A549 (cell line): ENCODE measurements around the gene MAD1L1. TPM values are rescaled to one million over a fixed set of nuclear protein-coding genes. Genes with fewer than 3 reads are reported as not detected.

Experiments
- ATAC-seq, 2 experiments: fragments of 200-7000 bp in 1 of 2; fragments of >200 bp in 1 of 2; cut with Nextera tagmentation in 1 of 2; cut with Tn5 transposase in 1 of 2; 3 replicates each; pipeline versions ENCODE4 v1.8.0 to v1.9.1; 2018 to 2020; ENCODE audit warnings: mild to moderate bottlenecking in 1 of 2, moderate library complexity in 1 of 2
- CTCF ChIA-PET: fragments of 300-600 bp; sonication (Branson Sonifier 250); formaldehyde crosslinking; extraction: SDS; loops from one replicate; lab custom pipeline; 2021; ENCODE audit warnings: antibody characterized with exemption, inconsistent platforms; lab: Yijun Ruan, JAX
- POLR2A ChIA-PET: fragments of 350-600 bp; formaldehyde crosslinking; extraction: SDS; loops from one replicate; lab custom pipeline; 2021; ENCODE audit warnings: antibody characterized with exemption, inconsistent platforms; lab: Yijun Ruan, JAX
- DNase-seq, 2 experiments: peaks; one replicate each; pipeline versions ENCODE4 v3.0.0 to v3.0.0-alpha.2; 2011 to 2016; ENCODE audit warnings: low read depth in 1 of 2, low spot score in 1 of 2
- FAIRE-seq: peaks from 2 replicates; lab custom pipeline; 2011; peaks lifted over from hg19 to GRCh38; lab: Jason Lieb, UNC
- H3K27ac ChIP-seq, 2 experiments: fragments of >200 bp; sonication (Bioruptor Twin); formaldehyde crosslinking; 3 replicates each; pipeline ENCODE4 v1.5.1; 2016 to 2017
- H3K4me1 ChIP-seq: fragments of >200 bp; sonication (Bioruptor Twin); formaldehyde crosslinking; 3 replicates; pipeline ENCODE4 v1.6.1; 2016
- H3K4me2 ChIP-seq: fragments of >200 bp; sonication (Bioruptor Twin); formaldehyde crosslinking; 3 replicates; pipeline ENCODE4 v1.6.1; 2016
- H3K4me3 ChIP-seq: fragments of >200 bp; sonication (Bioruptor Twin); formaldehyde crosslinking; 3 replicates; pipeline ENCODE4 v1.5.1; 2016
- H3K9me3 ChIP-seq: fragments of >200 bp; sonication (Bioruptor Twin); formaldehyde crosslinking; 3 replicates; pipeline ENCODE4 v1.6.1; 2016
- CBX2 ChIP-seq: fragments of 200-600 bp; sonication (generic); IDR thresholded peaks from 2 replicates; pipeline ENCODE4 v1.6.1; 2016; ENCODE audit warnings: low read depth, mild to moderate bottlenecking, borderline replicate concordance
- CHD4 ChIP-seq: fragments of 200-600 bp; sonication (generic); IDR thresholded peaks from 2 replicates; pipeline ENCODE4 v1.6.1; 2016; ENCODE audit warnings: antibody characterized with exemption, mild to moderate bottlenecking, borderline replicate concordance
- EP300 ChIP-seq, 2 experiments: fragments of >200 bp; sonication (Bioruptor Twin); formaldehyde crosslinking; IDR thresholded peaks; 2 replicates in 1 of 2; 3 replicates in 1 of 2; pipeline ENCODE4 v1.6.1; 2016 to 2017
- ESRRA ChIP-seq: fragments of 150-350 bp; IDR thresholded peaks from 2 replicates; pipeline ENCODE4 v1.6.1; 2014; ENCODE audit warnings: mild to moderate bottlenecking, low read length, borderline replicate concordance
- FOSL2 ChIP-seq, 2 experiments: fragments of 450-650 bp in 1 of 2; fragments of >200 bp in 1 of 2; sonication (Bioruptor Twin) in 1 of 2; formaldehyde crosslinking; IDR thresholded peaks; 2 replicates each; pipeline versions ENCODE4 v1.5.0 to v1.6.1; 2016 to 2020; ENCODE audit warnings: mild to moderate bottlenecking in 1 of 2, moderate library complexity in 1 of 2
- FOXS1 ChIP-seq: fragments of 250-450 bp; sonication (Bioruptor Pico); IDR thresholded peaks from 2 replicates; pipeline ENCODE4 v1.5.0; 2020; ENCODE audit warnings: mild to moderate bottlenecking, moderate library complexity
- GATA3 ChIP-seq: IDR thresholded peaks from 2 replicates; pipeline ENCODE4 v1.6.1; 2012; ENCODE audit warnings: borderline replicate concordance
- HDAC2 ChIP-seq: fragments of 200-600 bp; sonication (generic); IDR thresholded peaks from 2 replicates; pipeline ENCODE4 v1.6.1; 2016
- HEYL ChIP-seq: fragments of 250-450 bp; sonication (Bioruptor Pico); IDR thresholded peaks from 2 replicates; pipeline ENCODE4 v1.8.0; 2021; ENCODE audit warnings: mild to moderate bottlenecking, moderate library complexity
- HOXA7 ChIP-seq: fragments of 250-450 bp; sonication (Bioruptor Pico); IDR thresholded peaks from 2 replicates; pipeline ENCODE4 v1.5.0; 2020; ENCODE audit warnings: mild to moderate bottlenecking, moderate library complexity
- HOXB13 ChIP-seq: fragments of 250-450 bp; sonication (Bioruptor Pico); IDR thresholded peaks from 2 replicates; pipeline ENCODE4 v1.5.0; 2020; ENCODE audit warnings: low read depth, mild to moderate bottlenecking, moderate library complexity
- HOXB5 ChIP-seq: fragments of 250-450 bp; sonication (Bioruptor Pico); IDR thresholded peaks from 2 replicates; pipeline ENCODE4 v1.5.0; 2020; ENCODE audit warnings: mild to moderate bottlenecking, moderate library complexity
- JUNB ChIP-seq: fragments of >200 bp; sonication (Bioruptor Twin); formaldehyde crosslinking; IDR thresholded peaks from 2 replicates; pipeline ENCODE4 v1.6.1; 2016
- KDM1A ChIP-seq: fragments of 200-600 bp; sonication (generic); IDR thresholded peaks from 2 replicates; pipeline ENCODE4 v1.6.1; 2016; ENCODE audit warnings: low read depth, mild to moderate bottlenecking
- MAZ ChIP-seq: fragments of 150-350 bp; IDR thresholded peaks from 2 replicates; pipeline ENCODE4 v1.6.1; 2014; ENCODE audit warnings: antibody characterized with exemption, low read depth, low read length, borderline replicate concordance
- NFE2L2 ChIP-seq: fragments of 150-350 bp; conservative IDR thresholded peaks from 2 replicates; pipeline ENCODE4 v1.6.1; 2014; ENCODE audit warnings: low read length
- NPAS2 ChIP-seq: fragments of 250-450 bp; sonication (Bioruptor Pico); IDR thresholded peaks from 2 replicates; pipeline ENCODE4 v1.8.0; 2022; ENCODE audit warnings: mild to moderate bottlenecking, moderate library complexity, borderline replicate concordance
- NR3C1 ChIP-seq: fragments of >200 bp; sonication (Bioruptor Twin); formaldehyde crosslinking; IDR thresholded peaks from 3 replicates; pipeline ENCODE4 v1.6.1; 2017
- RCOR1 ChIP-seq: fragments of 150-350 bp; IDR thresholded peaks from 2 replicates; pipeline ENCODE4 v1.6.1; 2014; ENCODE audit warnings: antibody characterized with exemption, low read length, low read depth
- RFX5 ChIP-seq: fragments of 450-650 bp; IDR thresholded peaks from 2 replicates; pipeline ENCODE4 v1.7.1; 2014; ENCODE audit warnings: antibody characterized with exemption, mild to moderate bottlenecking, moderate library complexity
- RNF2 ChIP-seq: fragments of 200-600 bp; sonication (generic); IDR thresholded peaks from 2 replicates; pipeline ENCODE4 v1.6.1; 2016; ENCODE audit warnings: low read depth, mild to moderate bottlenecking, antibody characterized with exemption, moderate library complexity, borderline replicate concordance
- SREBF2 ChIP-seq: fragments of 450-650 bp; IDR thresholded peaks from 2 replicates; pipeline ENCODE4 v1.6.1; 2014; ENCODE audit warnings: mild to moderate bottlenecking, moderate library complexity
- TP53 ChIP-seq: fragments of 250-450 bp; sonication (Bioruptor Pico); IDR thresholded peaks from 2 replicates; pipeline ENCODE4 v1.5.0; 2021; ENCODE audit warnings: mild to moderate bottlenecking, moderate library complexity
- ZC3H11A ChIP-seq: fragments of 450-650 bp; IDR thresholded peaks from 2 replicates; pipeline ENCODE4 v1.6.1; 2014; ENCODE audit warnings: antibody characterized with exemption, mild to moderate bottlenecking
- ZNF302 ChIP-seq: fragments of 250-450 bp; sonication (Bioruptor Pico); IDR thresholded peaks from 2 replicates; pipeline ENCODE4 v1.9.0; 2021; ENCODE audit warnings: inconsistent platforms, mild to moderate bottlenecking, moderate library complexity
- WGBS: methylation state at CpG from one replicate; pipeline ENCODE4 v1.1.6; 2017; ENCODE audit errors: missing lambda C conversion rate; 5-methylcytosine and 5-hydroxymethylcytosine counted together
- polyA plus RNA-seq, 4 experiments: library from polyadenylated mRNA; depleted of rRNA in 3 of 4; stranded (reverse); fragments of >200 nt; fragmentation: RNase III in 1 of 4; extraction: RNeasy Plus Mini Kit Qiagen cat#74134 plus additional on column Dnase treatment in 1 of 4; gene quantifications; 2 replicates in 3 of 4; 3 replicates in 1 of 4; pipeline ENCODE4 v1.2.3, GENCODE V29; 2011 to 2017
- TF ChIP-seq, protein P1 (sequence below): IDR thresholded peaks from 2 replicates; pipeline ENCODE4 v1.6.1; 2012; ENCODE audit warnings: low read depth, borderline replicate concordance
- TF ChIP-seq, protein P2 (sequence below): fragments of 450-650 bp; IDR thresholded peaks from 2 replicates; pipeline ENCODE4 v1.6.1; 2014; ENCODE audit warnings: antibody characterized with exemption
- TF ChIP-seq, protein P3 (sequence below): fragments of >200 bp; sonication (Bioruptor Twin); formaldehyde crosslinking; IDR thresholded peaks from 2 replicates; pipeline ENCODE4 v1.6.1; 2016

MAD1L1 gene
- polyA plus RNA-seq, 2 of the 4 experiments (the other 2 are of a cell fraction): 13.6 to 16.6 TPM

DNA sequence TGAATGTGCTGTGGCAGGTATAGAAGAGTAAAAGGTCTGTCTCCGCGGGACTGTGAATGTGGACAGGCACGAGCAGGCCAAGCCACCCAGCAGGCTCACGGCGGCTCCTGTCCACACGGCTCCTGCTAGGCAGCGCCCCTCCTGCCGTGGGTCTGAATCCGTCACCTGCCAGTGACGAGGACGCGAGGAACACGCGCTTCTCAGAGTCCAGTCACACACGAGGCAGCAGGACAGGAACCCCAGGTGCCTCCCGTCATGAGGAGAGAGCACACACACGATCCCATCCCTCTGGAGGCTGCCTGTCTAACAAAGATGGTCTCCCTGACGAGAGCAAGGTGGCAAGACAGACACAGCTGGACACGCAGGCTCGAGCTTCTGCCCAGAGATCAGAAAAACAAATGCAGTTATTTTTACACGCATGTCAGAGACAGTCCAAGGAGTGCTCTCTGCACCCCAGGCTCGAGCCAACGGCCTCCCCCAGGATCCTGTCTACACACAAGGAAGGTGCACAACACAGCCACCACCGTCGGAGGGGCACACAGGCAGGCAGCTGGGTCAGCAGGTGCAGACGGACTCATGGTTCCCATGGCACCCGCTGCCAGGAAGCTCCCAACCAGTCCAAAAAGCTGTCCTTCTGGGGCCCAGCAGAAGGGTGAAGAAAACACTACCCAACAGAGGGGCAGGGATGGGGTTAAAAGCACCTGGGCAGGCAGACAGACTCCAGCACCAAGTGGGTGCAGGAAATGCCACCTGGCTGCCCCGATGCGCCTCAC lies 103.2 kb downstream of the MAD1L1 start:
- H3K4me3 ChIP-seq: no peak overlapping the region
- DNase-seq (no peak), FAIRE-seq (no peak), ATAC-seq (no peak)
- H3K9me3 ChIP-seq: no peaks in the 10 kb centered on the region
- POLR2A ChIA-PET: no interaction called here
- no peak overlapping the region for H3K4me2 ChIP-seq
- TF ChIP-seq NFE2L2 (no peak), HOXB5 (CRISPR knock-in tag) (no peak), NR3C1 (no peak), RCOR1 (no peak), RFX5 (no peak), HDAC2 (no peak), CHD4 (no peak), SREBF2 (no peak), ZC3H11A (no peak), MAZ (no peak), FOSL2 (IDR thresholded peaks at IDR 0.05) (no peak), FOSL2 (CRISPR knock-in tag; IDR thresholded peaks at IDR 0.05) (no peak), EP300 (IDR thresholded peaks at IDR 0.05) (no peak), FOXS1 (CRISPR knock-in tag) (no peak), CBX2 (no peak)
- TF ChIP-seq, protein P1, sequence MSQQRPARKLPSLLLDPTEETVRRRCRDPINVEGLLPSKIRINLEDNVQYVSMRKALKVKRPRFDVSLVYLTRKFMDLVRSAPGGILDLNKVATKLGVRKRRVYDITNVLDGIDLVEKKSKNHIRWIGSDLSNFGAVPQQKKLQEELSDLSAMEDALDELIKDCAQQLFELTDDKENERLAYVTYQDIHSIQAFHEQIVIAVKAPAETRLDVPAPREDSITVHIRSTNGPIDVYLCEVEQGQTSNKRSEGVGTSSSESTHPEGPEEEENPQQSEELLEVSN: no peak
- TF ChIP-seq, protein P2, sequence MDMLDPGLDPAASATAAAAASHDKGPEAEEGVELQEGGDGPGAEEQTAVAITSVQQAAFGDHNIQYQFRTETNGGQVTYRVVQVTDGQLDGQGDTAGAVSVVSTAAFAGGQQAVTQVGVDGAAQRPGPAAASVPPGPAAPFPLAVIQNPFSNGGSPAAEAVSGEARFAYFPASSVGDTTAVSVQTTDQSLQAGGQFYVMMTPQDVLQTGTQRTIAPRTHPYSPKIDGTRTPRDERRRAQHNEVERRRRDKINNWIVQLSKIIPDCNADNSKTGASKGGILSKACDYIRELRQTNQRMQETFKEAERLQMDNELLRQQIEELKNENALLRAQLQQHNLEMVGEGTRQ: no peak
- no peak overlapping the region for H3K27ac ChIP-seq
- WGBS: 89% methylated on average over 27 of the region's 29 CpGs
- CTCF ChIA-PET: no interaction called here
- H3K4me1 ChIP-seq: no peaks in the 10 kb centered on the region

DNA sequence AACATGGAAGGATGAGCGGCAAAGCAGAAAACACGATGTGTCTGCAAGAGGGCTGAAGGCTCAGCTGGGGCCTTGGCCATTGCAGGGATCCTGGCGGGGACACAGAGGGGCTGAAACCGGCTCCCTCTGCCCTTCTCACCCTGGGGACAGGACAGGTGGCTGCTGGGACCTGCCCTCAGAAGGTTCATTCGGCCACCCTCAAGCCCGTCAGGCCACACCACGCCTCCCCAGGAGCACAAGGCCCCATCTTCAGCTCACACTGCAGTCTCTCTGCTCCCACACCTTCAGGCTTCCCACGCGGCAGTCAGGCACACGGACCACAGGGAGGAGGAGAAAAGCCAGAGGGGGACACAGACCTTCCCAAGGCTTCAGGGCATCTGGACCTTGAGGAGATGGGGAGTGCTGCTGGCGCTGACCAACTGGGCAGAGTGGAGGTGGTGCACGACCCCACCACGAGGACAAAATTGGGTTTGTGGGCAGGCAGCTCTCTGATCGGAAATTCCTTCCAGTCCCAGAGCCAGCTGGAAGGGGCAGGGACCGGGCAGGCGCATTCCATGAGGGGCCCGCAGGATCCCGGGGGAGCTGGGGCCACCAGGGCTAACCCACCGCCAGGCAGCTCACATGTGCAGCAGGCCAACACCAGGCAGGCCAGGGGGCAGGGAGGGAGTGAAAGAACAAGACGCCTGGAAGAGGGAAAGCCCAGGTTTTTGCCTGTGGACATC lies 104.0 kb downstream of the MAD1L1 start:
- no peak for ATAC-seq
- Histone ChIP-seq H3K4me1 (no peaks in the 10 kb centered on the region), H3K4me3 (no peak overlapping the region)
- no peak for DNase-seq
- TF ChIP-seq RNF2 (no peak), EP300 (IDR thresholded peaks at IDR 0.05) (no peak)
- TF ChIP-seq, all 56 proteins: peak for 0
- CTCF ChIA-PET: no interaction called here
- WGBS: 87% methylated on average over 20 of the region's 20 CpGs
- POLR2A ChIA-PET: no interaction called here
- no peaks in the 10 kb centered on the region for H3K9me3 ChIP-seq
- no peak overlapping the region for H3K4me2 ChIP-seq
- no peak for FAIRE-seq
- H3K27ac ChIP-seq: no peak overlapping the region

DNA sequence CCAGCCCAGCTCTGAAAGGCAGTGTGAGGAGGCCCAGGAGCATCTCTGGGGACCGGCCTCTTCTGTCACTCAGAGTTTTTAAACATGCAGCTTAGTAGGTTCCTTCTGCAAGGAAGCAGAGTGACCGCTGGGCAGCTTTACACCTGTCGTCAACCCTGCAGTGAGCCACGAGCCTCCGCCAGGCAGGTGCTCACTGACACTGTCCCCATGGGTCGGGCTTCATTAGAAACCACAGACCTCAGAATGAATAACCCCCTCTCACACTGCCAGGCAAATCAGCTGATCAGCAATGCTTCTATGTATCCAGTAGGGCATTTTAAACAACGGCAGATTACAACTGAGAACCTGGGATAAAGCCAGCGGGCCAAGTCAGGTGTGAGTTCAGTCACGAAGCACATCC lies 106.1 kb downstream of the MAD1L1 start:
- POLR2A ChIA-PET: no interaction called here

More for the DNA sequence above, 106.1 kb downstream of the MAD1L1 start:
- Histone ChIP-seq H3K4me3 (no peak overlapping the region), H3K27ac (no peak overlapping the region), H3K4me2 (no peak overlapping the region), H3K4me1 (no peaks in the 10 kb centered on the region), H3K9me3 (no peaks in the 10 kb centered on the region)
- CTCF ChIA-PET: interaction anchor here (1.0 kb wide), 1 partner anchor 27 kb away, joined by 3 read pairs; no protein-coding TSS in a partner anchor
- no peak for FAIRE-seq
- ATAC-seq: no peak
- DNase-seq: no peak
- 92% methylated on average over 9 of the region's 9 CpGs for WGBS
- TF ChIP-seq KDM1A (no peak), HOXB13 (CRISPR knock-in tag) (no peak), JUNB (no peak), ZNF302 (CRISPR knock-in tag) (no peak), NFE2L2 (no peak), GATA3 (no peak), HOXA7 (CRISPR knock-in tag) (no peak), SREBF2 (no peak), NR3C1 (no peak), NPAS2 (no peak), TP53 (CRISPR knock-in tag) (no peak), HEYL (CRISPR knock-in tag) (no peak), EP300 (IDR thresholded peaks at IDR 0.05) (no peak), ESRRA (no peak), FOXS1 (CRISPR knock-in tag) (no peak)
- TF ChIP-seq, protein P3, sequence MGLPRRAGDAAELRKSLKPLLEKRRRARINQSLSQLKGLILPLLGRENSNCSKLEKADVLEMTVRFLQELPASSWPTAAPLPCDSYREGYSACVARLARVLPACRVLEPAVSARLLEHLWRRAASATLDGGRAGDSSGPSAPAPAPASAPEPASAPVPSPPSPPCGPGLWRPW: no peak
